ENCODE measurements around the gene KCNH1. TPM values are rescaled to one million over a fixed set of nuclear protein-coding genes. Genes with fewer than 3 reads are reported as not detected.

The KCNH1 gene
- total RNA-seq, 1 donor from 2014 or later, result 2.4 TPM

- Mint-ChIP-seq H3K9me3 (no peaks in the 10 kb centered on the region), H3K27me3 (no peaks in the 10 kb centered on the region), H3K4me3 (no peak overlapping the region)
These were observed 411.4 kb downstream of the KCNH1 start for GRCh38 chr1:210722410-210723081.

DNA sequence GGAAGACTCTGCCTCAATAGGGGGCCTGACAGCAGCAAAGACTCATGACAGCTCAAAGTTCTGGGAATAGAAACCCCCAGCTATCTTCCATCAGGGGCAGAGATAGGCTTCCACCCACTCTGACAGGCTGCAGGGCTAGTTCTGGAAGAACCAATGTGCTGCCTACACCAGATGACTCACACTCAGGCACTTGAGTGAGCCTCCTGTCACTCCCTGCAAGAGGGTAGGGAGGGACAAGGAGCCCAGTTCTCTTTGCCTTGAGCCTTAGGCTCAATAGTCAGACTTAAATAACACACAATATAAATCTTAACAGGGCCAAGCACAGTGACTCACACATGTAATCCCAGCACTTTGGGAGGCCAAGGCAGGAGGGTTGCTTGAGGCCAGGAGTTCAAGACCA is 418.9 kb downstream of the KCNH1 start:
- TF ChIP-seq, protein P1, sequence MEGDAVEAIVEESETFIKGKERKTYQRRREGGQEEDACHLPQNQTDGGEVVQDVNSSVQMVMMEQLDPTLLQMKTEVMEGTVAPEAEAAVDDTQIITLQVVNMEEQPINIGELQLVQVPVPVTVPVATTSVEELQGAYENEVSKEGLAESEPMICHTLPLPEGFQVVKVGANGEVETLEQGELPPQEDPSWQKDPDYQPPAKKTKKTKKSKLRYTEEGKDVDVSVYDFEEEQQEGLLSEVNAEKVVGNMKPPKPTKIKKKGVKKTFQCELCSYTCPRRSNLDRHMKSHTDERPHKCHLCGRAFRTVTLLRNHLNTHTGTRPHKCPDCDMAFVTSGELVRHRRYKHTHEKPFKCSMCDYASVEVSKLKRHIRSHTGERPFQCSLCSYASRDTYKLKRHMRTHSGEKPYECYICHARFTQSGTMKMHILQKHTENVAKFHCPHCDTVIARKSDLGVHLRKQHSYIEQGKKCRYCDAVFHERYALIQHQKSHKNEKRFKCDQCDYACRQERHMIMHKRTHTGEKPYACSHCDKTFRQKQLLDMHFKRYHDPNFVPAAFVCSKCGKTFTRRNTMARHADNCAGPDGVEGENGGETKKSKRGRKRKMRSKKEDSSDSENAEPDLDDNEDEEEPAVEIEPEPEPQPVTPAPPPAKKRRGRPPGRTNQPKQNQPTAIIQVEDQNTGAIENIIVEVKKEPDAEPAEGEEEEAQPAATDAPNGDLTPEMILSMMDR (conservative IDR thresholded peaks at IDR 0.05), result no peak
- Mint-ChIP-seq H3K4me3 (no peak overlapping the region), H3K4me1 (ENCODE audit: unreplicated experiment) (no peaks in the 10 kb centered on the region), H3K9me3 (no peaks in the 10 kb centered on the region), H3K27ac (no peak overlapping the region), H3K36me3 (no peaks in the 10 kb centered on the region), H3K27me3 (no peaks in the 10 kb centered on the region)
- no peak for DNase-seq (ENCODE audit: extremely low spot score, unreplicated experiment)

More at GRCh38 chr1:210722410-210723081, 411.4 kb downstream of the KCNH1 start:
- Mint-ChIP-seq H3K36me3 (no peaks in the 10 kb centered on the region), H3K4me1 (ENCODE audit: unreplicated experiment) (no peaks in the 10 kb centered on the region), H3K27ac (no peak overlapping the region)
- TF ChIP-seq, protein P1 (conservative IDR thresholded peaks at IDR 0.05), result no peak
- no peak for DNase-seq (ENCODE audit: extremely low spot score, unreplicated experiment)

- H3K4me3 Mint-ChIP-seq, result no peak overlapping the region
- no peaks in the 10 kb centered on the region for H3K4me1 Mint-ChIP-seq (ENCODE audit: unreplicated experiment)
- H3K9me3 Mint-ChIP-seq, result no peaks in the 10 kb centered on the region
- TF ChIP-seq, protein P1 (conservative IDR thresholded peaks at IDR 0.05), result peak; percentile 19
- no peaks in the 10 kb centered on the region for H3K27me3 Mint-ChIP-seq
- H3K36me3 Mint-ChIP-seq, result no peaks in the 10 kb centered on the region
- H3K27ac Mint-ChIP-seq, result no peak overlapping the region
- no peak for DNase-seq (ENCODE audit: extremely low spot score, unreplicated experiment)
These were observed 421.9 kb downstream of the KCNH1 start for GRCh38 chr1:210711825-210712612.

- H3K36me3 Mint-ChIP-seq, result no peaks in the 10 kb centered on the region
- H3K4me3 Mint-ChIP-seq, result no peak overlapping the region
These were observed 424.2 kb downstream of the KCNH1 start for GRCh38 chr1:210709701-210710100.

GRCh38 chr1:210707300-210708240 is 426.4 kb downstream of the KCNH1 start:
- no peak overlapping the region for H3K27ac Mint-ChIP-seq
- no peaks in the 10 kb centered on the region for H3K4me1 Mint-ChIP-seq (ENCODE audit: unreplicated experiment)
- H3K9me3 Mint-ChIP-seq, result no peaks in the 10 kb centered on the region
- no peak overlapping the region for H3K4me3 Mint-ChIP-seq
- no peak for DNase-seq (ENCODE audit: extremely low spot score, unreplicated experiment)
- TF ChIP-seq, protein P1 (conservative IDR thresholded peaks at IDR 0.05), result no peak
- no peaks in the 10 kb centered on the region for H3K27me3 Mint-ChIP-seq
- H3K36me3 Mint-ChIP-seq, result no peaks in the 10 kb centered on the region

More at GRCh38 chr1:210709701-210710100, 424.2 kb downstream of the KCNH1 start:
- Mint-ChIP-seq H3K9me3 (no peaks in the 10 kb centered on the region), H3K27me3 (no peaks in the 10 kb centered on the region), H3K4me1 (ENCODE audit: unreplicated experiment) (no peaks in the 10 kb centered on the region), H3K27ac (no peak overlapping the region)
- DNase-seq (ENCODE audit: extremely low spot score, unreplicated experiment), result no peak
- TF ChIP-seq, protein P1 (conservative IDR thresholded peaks at IDR 0.05), result no peak

All from type B pancreatic cell (in vitro differentiated cells).